HG03521 (cell line): ENCODE measurements around the gene TTC28.
"Not testable (repeated sequence)": the region's sequence is repeated elsewhere in the genome, so short reads cannot be mapped to it uniquely, and the experiment has no call there.

Source experiments
- ATAC-seq: cut with Tn5 transposase; IDR thresholded peaks from one replicate; pipeline ENCODE4 v1.9.1; 2021; ENCODE audit warnings: mild to moderate bottlenecking, moderate library complexity; ENCODE audit not compliant: unreplicated experiment

The TTC28 gene

DNA sequence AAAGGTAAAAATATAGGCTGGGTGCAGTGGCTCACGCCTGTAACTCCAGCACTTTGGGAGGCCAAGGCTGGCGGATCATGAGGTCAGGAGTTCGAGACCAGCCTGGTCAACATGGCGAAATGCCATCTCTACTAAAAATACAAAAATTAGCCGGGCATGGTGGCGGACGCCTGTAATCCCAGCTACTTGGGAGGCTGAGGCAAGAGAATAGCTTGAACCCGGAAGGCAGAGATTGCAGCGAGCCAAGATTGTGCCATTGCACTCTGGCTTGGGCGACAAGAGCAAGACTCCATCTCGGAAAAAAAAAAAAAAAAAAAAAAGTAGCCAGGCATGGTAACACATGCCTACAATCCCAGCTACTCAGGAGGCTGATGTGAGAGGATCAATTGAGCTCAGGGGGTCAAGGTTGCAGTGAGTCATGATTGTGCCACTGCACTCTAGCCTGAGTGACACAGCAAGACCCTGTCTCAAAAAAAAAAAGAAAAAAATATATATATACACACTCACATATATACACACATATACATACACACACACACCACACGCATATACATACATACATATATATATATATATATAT is 112.6 kb downstream of the TTC28 start:
- not testable (repeated sequence) for ATAC-seq

DNA sequence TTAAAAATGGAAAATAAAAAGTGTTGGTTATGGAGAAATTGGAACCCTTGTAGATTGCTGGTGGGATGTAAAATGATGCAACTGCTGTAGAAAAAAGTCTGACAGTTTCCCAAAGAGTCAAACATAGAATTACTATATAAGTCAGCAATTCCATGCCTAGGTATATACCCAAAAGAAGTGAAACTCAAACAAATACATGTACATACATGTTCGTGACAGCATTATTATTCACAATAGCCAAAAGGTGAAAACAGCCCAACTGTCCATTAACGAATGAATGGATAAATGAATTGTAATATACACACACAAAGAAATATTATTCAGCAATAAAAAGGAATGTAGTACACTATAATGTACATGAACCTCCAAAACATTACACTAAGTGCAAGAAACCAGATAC is 116.0 kb downstream of the TTC28 start:
- no peak for ATAC-seq

DNA sequence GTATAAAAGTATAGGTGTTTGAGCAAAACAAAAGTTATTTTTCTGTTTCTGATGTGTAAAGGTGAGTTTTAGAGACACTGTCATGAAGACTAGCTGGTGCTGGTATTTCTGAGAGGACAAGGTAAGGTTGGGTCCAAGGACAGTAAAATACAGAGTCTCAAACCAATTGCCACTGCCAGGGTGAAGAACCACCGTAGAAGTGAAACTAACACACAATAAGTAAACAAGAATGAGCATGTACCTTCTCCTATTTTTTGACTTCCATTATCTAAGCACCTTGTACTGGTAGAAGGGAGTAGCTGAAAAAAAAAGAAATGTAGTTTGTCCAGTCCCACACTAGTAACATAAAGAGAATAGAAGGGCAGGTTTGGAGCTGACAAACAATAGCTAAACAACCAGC is 117.3 kb downstream of the TTC28 start:
- ATAC-seq, result no peak

DNA sequence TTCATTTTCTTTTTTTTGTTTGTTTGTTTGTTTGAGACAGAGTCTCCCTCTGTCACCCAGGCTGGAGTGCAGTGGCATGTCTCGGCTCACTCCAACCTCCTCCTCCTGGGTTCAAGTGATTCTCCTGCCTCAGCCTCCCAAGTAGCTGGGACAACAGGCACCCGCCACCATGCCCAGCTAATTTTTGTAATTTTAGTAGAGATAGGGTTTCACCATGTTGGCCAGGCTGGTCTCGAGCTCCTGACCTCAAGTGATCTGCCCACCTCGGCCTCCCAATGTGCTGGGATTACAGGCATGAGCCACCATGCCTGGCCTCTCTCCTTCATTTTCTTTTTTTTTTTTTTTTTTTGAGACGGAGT is 118.9 kb downstream of the TTC28 start:
- not testable (repeated sequence) for ATAC-seq

DNA sequence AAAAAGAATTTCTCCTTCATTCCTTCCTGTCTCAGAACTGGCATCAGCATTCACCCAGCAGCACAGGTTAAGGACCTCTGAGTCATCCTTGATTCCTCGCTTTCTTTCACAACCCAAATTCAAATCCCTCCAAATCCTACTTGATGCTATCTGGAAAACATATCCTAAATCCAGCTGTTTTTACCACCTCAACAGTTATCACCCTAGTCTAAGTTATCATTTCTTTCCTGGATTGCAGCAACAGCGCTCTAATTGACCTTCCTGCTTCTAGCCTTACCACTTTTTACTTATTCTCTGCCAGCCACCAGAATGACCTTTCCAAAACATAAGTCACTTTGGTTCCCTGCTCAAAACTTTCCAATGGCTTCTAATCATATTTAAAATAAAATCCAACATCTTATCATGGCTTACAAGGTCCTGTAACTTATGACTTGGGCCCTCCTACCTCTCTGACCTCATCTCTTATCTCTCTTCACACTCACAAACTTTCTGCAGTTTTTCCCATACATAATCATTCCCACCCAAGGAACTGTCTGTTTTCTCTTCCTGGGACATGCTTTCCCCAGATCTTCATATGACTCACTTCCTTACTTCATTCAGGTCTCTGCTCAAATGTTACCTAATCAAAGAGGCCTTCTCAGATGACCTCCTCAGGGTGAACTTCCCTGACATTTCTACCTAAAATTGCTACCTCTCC is 119.4 kb downstream of the TTC28 start:
- ATAC-seq, result no peak

DNA sequence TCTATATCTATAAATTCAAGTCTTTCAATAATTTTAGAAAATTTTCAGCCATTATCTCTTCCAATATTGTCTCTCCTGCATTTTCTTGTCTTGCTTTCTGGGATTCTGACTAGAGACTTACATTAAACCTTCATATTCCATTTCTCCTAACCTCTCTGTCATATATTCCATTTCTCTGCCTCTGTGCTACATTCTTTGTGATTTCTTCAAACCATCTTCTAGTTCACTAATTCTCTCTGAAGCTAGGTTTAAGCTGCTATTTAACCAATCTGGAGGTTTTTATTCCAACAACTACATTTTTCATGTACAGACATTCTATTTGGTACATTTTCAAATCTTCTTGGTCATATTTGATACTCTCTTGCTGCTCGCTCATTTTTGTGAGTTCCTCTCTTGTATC is 122.5 kb downstream of the TTC28 start:
- ATAC-seq, result no peak

DNA sequence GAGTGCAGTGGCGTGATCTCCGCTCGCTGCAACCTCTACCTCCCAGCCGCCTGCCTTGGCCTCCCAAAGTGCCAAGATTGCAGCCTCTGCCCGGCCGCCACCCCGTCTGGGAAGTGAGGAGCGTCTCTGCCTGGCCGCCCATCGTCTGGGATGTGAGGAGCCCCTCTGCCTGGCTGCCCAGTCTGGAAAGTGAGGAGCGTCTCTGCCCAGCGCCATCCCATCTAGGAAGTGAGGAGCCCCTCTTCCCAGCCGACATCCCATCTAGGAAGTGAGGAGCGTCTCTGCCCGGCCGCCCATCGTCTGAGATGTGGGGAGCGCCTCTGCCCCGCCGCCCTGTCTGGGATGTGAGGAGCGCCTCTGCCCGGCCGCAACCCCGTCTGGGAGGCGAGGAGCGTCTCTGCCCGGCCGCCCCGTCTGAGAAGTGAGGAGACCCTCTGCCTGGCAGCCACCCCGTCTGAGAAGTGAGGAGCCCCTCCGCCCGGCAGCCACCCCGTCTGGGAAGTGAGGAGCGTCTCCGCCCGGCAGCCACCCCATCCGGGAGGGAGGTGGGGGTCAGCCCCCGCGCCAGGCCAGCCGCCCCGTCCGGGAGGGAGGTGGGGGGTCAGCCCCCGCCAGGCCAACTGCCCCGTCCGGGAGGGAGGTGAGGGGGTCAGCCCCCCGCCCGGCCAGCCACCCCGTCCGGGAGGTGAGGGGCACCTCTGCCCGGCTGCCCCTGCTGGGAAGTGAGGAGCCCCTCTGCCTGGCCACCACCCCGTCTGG is 126.4 kb downstream of the TTC28 start:
- not testable (repeated sequence) for ATAC-seq

DNA sequence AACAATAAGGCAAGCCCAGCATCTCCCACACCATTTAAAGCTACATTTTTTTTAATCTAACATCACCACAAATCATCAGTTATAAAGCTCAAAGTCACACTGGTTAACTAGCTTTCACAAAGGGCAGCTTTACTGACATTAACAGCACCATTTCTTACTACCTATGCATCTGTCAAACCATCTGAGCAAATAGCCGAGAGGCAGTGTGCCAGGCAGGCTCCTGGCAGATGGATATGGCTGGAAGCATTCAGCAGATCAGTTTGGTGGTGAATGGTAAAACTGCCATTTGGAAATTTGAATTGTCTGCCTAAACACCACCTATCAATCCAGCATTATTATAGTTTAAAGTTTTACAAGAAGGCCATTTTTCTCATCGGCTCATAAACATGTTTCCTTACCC is 131.2 kb downstream of the TTC28 start:
- no peak for ATAC-seq

DNA sequence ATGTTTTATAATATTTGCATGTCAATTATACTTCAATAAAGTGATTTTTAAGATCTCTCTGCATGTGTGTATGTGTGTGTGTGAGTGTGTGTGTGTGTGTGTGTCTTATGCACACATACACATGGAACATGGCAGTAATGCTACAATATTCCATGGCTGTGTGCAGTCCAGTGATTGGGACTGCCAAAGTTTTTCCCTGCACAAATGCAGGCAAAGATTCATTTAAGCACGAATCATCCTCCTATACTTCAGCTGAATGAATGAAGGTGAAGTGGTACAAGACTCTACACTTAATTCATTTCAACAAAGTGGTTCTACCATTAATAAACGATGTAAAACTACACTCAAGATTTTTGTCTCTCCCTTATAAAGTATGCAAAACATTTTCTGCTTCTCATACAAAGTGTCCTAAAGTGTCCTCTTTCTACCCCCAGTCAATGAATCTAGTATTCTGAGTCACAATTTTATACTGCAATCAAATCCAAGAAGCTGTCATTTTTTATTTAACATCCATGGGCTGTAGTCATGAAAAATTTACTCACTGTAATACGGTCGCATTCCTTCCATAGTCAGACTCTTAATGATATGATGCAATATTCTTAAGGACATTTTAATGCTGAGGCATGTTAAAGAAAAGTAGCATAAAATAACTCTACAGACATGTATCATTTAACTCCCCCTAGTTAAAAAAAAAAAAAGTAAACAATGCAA is 132.4 kb downstream of the TTC28 start:
- ATAC-seq, result no peak

DNA sequence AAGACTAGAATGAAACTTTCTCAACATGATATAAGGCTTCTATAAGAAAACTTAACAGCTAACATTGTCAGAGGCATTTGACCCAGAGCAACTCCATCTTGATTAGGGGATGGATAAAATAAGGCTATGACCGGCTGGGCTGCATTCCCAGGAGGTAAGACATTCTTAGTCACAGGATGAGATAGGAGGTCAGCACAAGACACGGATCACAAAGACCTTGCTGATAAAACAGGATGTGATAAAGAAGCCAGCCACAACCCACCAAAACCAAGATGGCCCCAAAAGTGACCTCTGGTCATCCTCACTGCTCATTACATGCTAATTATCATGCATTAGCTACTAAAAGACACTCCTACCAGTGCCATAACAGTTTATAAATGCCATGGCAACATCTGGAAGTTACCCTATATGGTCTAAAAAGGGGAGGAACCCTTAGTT is 135.2 kb downstream of the TTC28 start:
- ATAC-seq, result no peak

DNA sequence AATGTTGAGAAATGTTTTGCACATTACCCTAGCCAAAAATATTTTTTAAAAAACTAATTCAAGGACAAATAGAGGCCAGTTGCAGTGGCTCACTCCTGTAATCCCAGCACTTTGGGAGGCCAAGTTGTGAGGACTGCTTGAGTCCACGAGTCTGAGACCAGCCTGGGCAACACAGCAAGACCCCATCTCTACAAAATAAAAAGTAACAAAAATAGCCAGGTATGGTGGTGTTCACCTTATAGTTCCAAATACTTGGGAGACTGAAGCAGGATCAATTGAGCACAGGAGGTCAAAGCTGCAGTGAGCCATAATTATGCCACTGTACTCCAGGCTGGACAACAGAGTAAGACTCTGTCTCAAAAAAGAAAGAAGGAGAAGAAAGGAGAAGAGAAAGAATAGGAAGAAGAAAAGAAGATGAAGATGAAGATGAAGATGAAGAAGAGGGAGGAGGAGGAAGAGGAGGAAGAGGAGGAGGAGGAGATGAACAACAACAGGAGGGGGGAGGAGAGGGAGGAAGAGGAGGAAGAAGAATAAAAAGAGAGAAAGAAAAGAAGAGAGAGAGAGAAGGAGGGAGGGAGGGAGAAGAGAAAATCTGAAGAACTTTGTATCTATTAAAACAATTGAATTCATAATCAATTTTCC is 136.5 kb downstream of the TTC28 start:
- ATAC-seq, result no peak

DNA sequence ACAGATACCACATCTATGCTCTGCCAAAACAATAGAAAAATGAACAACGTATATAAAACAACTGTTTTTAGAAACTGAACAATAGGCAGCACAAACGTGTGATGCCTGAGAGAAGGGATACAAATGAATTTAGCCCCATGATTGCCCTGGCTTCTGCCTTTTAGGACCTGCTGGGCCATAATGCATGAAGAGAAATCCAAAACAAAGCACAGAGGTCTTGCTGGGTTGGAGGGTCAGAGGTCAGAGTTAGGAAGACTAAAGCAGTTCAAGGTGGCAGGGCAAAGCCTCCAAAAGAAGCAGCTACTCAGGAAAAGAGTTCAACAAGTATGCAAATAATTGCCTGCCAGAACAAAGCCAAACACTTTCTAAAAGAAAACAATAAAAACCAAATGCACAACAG is 138.5 kb downstream of the TTC28 start:
- no peak for ATAC-seq

DNA sequence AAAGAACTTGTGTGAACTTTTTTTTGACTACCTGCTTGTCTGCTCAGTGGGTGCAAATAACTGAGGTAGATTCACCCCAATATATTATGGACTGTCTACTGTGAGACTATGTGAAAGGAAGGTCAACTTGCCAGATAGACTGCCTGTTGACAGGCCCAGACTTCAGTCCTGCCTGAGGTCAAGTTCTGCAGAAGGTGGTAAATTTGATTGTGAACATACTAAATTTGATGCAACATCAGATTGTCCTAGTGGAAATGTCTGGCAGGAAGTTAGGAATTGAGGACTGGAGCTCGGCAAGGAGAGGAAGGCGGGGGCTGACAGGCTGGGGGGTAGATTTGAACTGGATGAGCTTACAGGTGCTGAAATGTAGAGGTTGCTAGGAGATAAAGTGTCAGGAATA is 140.7 kb downstream of the TTC28 start:
- ATAC-seq, result no peak

DNA sequence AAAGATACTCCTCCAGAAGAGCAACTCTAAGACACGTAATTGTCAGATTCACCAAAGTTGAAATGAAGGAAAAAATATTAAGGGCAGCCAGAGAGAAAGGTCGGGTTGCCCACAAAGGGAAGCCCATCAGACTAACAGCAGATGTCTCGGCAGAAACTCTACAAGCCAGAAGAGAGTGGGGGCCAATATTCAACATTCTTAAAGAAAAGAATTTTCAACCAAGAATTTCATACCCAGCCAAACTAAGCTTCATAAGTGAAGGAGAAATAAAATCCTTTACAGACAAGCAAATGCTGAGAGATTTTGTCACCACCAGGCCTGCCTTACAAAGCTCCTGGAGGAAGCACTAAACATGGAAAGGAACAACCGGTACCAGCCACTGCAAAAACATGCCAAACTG is 149.1 kb downstream of the TTC28 start:
- not testable (repeated sequence) for ATAC-seq

DNA sequence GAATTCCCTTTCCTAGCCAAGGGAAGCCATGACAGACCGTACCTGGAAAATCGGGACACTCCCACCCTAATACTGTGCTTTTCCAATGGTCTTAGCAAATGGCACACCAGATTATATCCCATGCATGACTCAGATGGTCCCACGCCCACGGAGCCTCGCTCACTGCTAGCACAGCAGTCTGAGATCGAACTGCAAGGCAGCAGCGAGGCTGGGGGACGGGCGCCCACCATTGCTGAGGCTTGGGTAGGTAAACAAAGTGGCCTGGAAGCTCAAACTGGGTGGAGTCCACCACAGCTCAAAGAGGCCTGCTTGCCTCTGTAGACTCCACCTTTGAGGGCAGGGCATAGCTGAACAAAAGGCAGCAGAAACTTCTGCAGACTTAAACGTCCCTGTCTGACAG is 150.5 kb downstream of the TTC28 start:
- ATAC-seq, result not testable (repeated sequence)

DNA sequence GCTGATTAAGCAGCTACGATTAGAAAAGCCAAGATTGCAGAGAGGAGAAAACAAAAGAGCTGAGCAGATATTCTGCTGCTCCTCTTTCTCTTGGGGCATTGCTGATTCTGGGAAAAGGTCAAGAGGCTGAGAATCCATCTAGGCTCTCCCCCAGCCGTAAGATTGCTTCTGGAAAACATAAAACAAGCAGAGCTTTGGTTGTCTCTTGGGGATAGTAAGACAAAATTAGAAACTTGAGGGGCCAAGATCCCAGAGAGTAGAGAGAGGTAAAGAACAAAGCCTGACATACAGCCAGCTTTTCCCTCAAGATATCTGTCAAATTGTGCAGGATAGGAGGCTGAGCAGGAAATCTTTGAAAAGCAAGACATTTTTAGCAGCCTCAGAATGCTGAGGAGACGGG is 158.2 kb downstream of the TTC28 start:
- no peak for ATAC-seq

DNA sequence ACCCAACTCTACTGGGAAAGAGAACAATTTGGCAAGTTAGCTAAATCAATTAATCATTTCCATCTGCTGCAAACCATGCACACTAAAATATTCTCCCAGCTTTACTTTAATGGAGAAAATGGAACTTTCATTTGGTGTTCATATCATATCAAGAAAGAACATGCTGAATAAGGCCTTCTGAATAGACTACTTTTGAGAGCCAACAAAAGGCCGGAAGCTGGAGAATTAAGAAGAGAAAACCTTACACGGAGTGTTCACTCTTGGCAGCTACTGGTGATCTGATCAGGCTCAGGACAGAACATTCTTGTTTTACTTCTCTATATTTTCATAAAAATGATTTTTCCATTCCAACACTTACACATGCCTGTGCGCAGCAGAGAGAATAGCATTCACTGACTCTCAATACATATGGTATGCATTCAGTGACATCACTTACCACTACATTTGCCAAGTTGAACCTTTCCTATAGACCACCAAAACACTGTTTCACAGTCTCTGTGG is 165.3 kb downstream of the TTC28 start:
- no peak for ATAC-seq

DNA sequence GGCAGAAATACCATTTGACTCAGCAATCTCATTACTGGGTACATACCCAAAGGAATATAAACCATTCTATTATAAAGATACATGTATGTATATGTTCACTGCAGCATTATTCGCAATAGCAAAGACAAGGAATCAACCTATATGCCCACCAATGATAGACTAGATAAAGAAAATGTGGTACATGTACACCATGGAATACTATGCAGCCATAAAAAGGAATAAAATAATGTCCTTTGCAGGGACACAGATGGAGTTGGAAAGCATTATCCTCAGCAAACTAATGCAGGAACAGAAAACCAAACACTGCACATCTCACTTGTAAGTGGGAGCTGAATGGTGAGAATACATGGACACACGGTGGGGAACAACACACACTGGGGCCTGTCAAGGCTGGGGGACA is 167.3 kb downstream of the TTC28 start:
- not testable (repeated sequence) for ATAC-seq

DNA sequence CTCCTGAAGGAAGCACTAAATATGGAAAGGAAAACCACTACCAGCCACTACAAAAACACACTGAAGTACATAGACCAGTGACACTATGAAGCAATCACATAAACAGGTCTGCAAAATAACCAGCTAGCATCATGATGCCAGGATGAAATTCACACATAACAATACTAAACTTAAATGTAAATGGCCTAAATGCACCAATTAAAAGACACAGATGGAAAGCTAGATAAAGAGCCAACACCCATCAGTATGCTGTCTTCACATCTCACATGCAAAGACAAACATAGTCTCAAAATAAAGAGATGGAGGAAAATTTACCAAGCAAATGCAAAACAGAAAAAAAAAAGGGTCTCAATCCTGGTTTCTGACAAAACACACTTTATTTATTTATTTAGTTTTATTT is 171.7 kb downstream of the TTC28 start:
- ATAC-seq, result no peak

DNA sequence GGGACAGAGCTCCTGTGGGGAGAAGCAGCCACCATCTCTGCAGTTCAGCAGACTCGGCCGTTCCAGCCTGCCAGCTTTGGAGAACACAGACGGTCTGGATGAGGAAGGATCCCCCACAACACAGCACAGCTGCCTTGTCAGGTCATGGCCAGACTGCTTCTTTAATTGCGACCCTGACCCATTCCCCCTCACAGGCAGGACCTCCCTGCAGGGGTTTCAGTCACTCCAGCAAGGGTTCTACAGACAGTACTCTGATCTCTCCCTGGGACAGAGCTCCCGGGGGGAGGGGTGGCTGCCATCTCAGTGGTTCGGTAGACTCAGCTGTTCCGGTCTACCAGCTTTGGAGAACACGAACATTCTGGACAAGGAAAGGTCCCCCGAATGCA is 173.5 kb downstream of the TTC28 start:
- ATAC-seq, result no peak
